Measurements from ENCODE around the gene ZFP64. TPM values are rescaled to one million over a fixed set of nuclear protein-coding genes. Genes with fewer than 3 reads are reported as not detected.
"Not testable (repeated sequence)": the region's sequence is repeated elsewhere in the genome, so short reads cannot be mapped to it uniquely, and the experiment has no call there.

ZFP64 gene
- total and polyA plus RNA-seq, 5 donors: 3.7 to 10.6 (median 8.5) TPM

DNA sequence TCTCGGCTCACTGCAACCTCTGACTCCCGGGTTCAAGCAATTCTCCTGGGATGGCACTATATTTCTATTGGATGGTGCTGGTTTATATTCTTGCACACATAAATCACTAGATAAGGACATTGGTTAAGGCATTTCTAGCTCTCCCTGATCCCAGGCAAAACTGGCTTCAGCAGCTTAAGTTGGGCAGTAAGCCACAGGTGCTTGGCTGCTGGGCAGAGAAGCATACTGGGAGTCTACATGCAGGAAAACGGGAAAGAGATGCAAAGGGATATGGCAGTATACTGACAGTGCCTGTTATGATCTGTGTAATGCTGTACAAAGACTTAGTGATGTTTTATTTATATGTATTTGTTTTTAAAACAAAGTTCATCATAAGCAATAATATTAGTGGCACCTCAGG, 33.3 kb upstream of the ZFP64 start:
- intact Hi-C loops (cut with DNase I): no loop called here
- no peak for ATAC-seq
- WGBS: 48% methylated on average over 3 of the region's 3 CpGs

DNA sequence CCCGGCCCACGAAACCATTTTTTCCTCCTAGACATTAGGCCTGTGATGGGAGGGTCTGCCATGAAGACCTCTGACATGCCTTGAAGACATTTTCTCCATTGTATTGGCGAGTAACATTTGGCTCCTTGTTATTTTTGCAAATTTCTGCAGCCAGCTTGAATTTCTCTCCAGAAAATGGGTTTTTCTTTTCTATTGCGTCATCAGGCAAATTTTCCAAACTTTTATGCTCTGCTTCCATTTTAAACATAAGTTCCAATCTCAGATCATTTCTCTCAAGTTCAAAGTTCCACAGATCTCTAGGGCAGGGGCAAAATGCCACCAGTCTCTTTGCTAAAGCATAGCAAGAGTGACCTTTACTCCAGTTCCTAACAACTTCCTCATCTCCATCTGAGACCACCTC, 29.8 kb upstream of the ZFP64 start:
- intact Hi-C loops (cut with DNase I); ATAC-seq: not testable (repeated sequence)
- WGBS: 92% methylated on average over 4 of the region's 4 CpGs

More for the DNA sequence above, 33.3 kb upstream of the ZFP64 start:
- peaks cover 1% of the 10 kb centered on the region for H3K4me1 ChIP-seq (ENCODE audit: control insufficient read depth, insufficient read depth, low read length)
- H3K9me3 ChIP-seq (ENCODE audit: control insufficient read depth, low read length): peaks cover 7% of the 10 kb centered on the region
- no peak overlapping the region for H3K4me3 ChIP-seq (ENCODE audit: low read length)
- H3K27ac ChIP-seq (ENCODE audit: low read length): no peak overlapping the region
- DNase-seq: no peak
- H3K27me3 ChIP-seq (ENCODE audit: control insufficient read depth, insufficient read depth): no peaks in the 10 kb centered on the region

GRCh38 chr20:52220891-52221290, 29.3 kb upstream of the ZFP64 start:
- ATAC-seq; H3K4me3 ChIP-seq (ENCODE audit: low read length); H3K4me1 ChIP-seq (ENCODE audit: control insufficient read depth, insufficient read depth, low read length); DNase-seq; intact Hi-C loops (cut with DNase I); H3K27me3 ChIP-seq (ENCODE audit: control insufficient read depth, insufficient read depth); H3K9me3 ChIP-seq (ENCODE audit: control insufficient read depth, low read length); H3K27ac ChIP-seq (ENCODE audit: low read length): not testable (repeated sequence)

More for the DNA sequence above, 29.8 kb upstream of the ZFP64 start:
- not testable (repeated sequence) for DNase-seq; H3K27me3 ChIP-seq (ENCODE audit: control insufficient read depth, insufficient read depth); H3K27ac ChIP-seq (ENCODE audit: low read length); H3K4me3 ChIP-seq (ENCODE audit: low read length); H3K9me3 ChIP-seq (ENCODE audit: control insufficient read depth, low read length); H3K4me1 ChIP-seq (ENCODE audit: control insufficient read depth, insufficient read depth, low read length)

- ATAC-seq (no peak), DNase-seq (no peak)
- intact Hi-C loops (cut with DNase I): no loop called here
- Histone ChIP-seq H3K4me3 (ENCODE audit: low read length) (no peak overlapping the region), H3K27ac (ENCODE audit: low read length) (no peak overlapping the region), H3K4me1 (ENCODE audit: control insufficient read depth, insufficient read depth, low read length) (no peaks in the 10 kb centered on the region), H3K9me3 (ENCODE audit: control insufficient read depth, low read length) (peaks cover 7% of the 10 kb centered on the region), H3K27me3 (ENCODE audit: control insufficient read depth, insufficient read depth) (no peaks in the 10 kb centered on the region)
- 82% methylated on average over 9 of the region's 9 CpGs for WGBS
Observed at GRCh38 chr20:52219441-52219840, 27.9 kb upstream of the ZFP64 start.

- Histone ChIP-seq H3K4me3 (ENCODE audit: low read length) (no peak overlapping the region), H3K27me3 (ENCODE audit: control insufficient read depth, insufficient read depth) (no peaks in the 10 kb centered on the region), H3K4me1 (ENCODE audit: control insufficient read depth, insufficient read depth, low read length) (no peaks in the 10 kb centered on the region), H3K27ac (ENCODE audit: low read length) (no peak overlapping the region), H3K9me3 (ENCODE audit: control insufficient read depth, low read length) (peaks cover 8% of the 10 kb centered on the region)
- ATAC-seq (no peak), DNase-seq (no peak)
- WGBS: 65% methylated on average over 2 of the region's 2 CpGs
- intact Hi-C loops (cut with DNase I): no loop called here
Observed at GRCh38 chr20:52217689-52218395, 26.3 kb upstream of the ZFP64 start.

GRCh38 chr20:52213995-52214394, 22.4 kb upstream of the ZFP64 start:
- Histone ChIP-seq H3K27ac (ENCODE audit: low read length) (no peak overlapping the region), H3K27me3 (ENCODE audit: control insufficient read depth, insufficient read depth) (no peaks in the 10 kb centered on the region), H3K4me3 (ENCODE audit: low read length) (no peak overlapping the region), H3K9me3 (ENCODE audit: control insufficient read depth, low read length) (peaks cover 1% of the 10 kb centered on the region), H3K4me1 (ENCODE audit: control insufficient read depth, insufficient read depth, low read length) (no peaks in the 10 kb centered on the region)
- no peak for DNase-seq
- intact Hi-C loops (cut with DNase I): no loop called here
- 63% methylated on average over 4 of the region's 4 CpGs for WGBS
- ATAC-seq: no peak

DNA sequence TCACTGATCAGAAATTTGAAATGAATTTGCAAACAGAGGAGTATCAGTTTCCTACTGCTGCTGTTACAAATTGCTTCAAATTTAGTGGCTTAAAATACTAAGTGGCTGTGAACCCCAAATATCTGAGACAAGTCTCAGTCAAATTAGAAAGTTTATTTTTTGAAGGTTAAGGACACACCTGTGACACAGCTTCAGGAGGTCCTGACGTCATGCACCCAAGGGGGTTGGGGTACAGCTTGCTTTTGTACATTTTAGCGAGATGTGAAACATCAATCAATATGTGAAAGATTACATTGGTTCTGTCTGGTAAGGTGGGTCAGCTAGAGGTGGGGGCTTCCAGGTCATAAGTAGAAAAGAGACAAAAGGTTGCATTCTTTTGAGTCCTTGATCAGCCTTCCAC, 21.4 kb upstream of the ZFP64 start:
- ATAC-seq: no peak
- Histone ChIP-seq H3K4me3 (ENCODE audit: low read length) (no peak overlapping the region), H3K27me3 (ENCODE audit: control insufficient read depth, insufficient read depth) (no peaks in the 10 kb centered on the region), H3K4me1 (ENCODE audit: control insufficient read depth, insufficient read depth, low read length) (no peaks in the 10 kb centered on the region), H3K27ac (ENCODE audit: low read length) (no peak overlapping the region), H3K9me3 (ENCODE audit: control insufficient read depth, low read length) (peaks cover 1% of the 10 kb centered on the region)
- intact Hi-C loops (cut with DNase I): no loop called here
- DNase-seq: no peak
- WGBS: 76% methylated on average over 2 of the region's 2 CpGs

- Histone ChIP-seq H3K4me3 (ENCODE audit: low read length) (no peak overlapping the region), H3K27ac (ENCODE audit: low read length) (no peak overlapping the region), H3K27me3 (ENCODE audit: control insufficient read depth, insufficient read depth) (no peaks in the 10 kb centered on the region), H3K9me3 (ENCODE audit: control insufficient read depth, low read length) (peaks cover 1% of the 10 kb centered on the region), H3K4me1 (ENCODE audit: control insufficient read depth, insufficient read depth, low read length) (no peaks in the 10 kb centered on the region)
- intact Hi-C loops (cut with DNase I): no loop called here
- DNase-seq (no peak), ATAC-seq (no peak)
- WGBS: 90% methylated on average over 39 of the region's 39 CpGs
Observed at GRCh38 chr20:52210037-52210990, 18.7 kb upstream of the ZFP64 start.

- Histone ChIP-seq H3K27ac (ENCODE audit: low read length) (no peak overlapping the region), H3K4me3 (ENCODE audit: low read length) (no peak overlapping the region), H3K9me3 (ENCODE audit: control insufficient read depth, low read length) (peaks cover 1% of the 10 kb centered on the region), H3K4me1 (ENCODE audit: control insufficient read depth, insufficient read depth, low read length) (no peaks in the 10 kb centered on the region), H3K27me3 (ENCODE audit: control insufficient read depth, insufficient read depth) (no peaks in the 10 kb centered on the region)
- DNase-seq (no peak), ATAC-seq (no peak)
- intact Hi-C loops (cut with DNase I): no loop called here
- WGBS: 18% methylated on average over 4 of the region's 4 CpGs
Observed at GRCh38 chr20:52209154-52209571, 17.6 kb upstream of the ZFP64 start.

- ATAC-seq: no peak
- intact Hi-C loops (cut with DNase I): no loop called here
- whole genome bisulfite sequencing: 95% methylated on average over 3 of the region's 3 CpGs
Observed at GRCh38 chr20:52207020-52207810, 15.6 kb upstream of the ZFP64 start.

GRCh38 chr20:52204136-52204535, 12.6 kb upstream of the ZFP64 start:
- Histone ChIP-seq H3K4me3 (ENCODE audit: low read length) (no peak overlapping the region), H3K27ac (ENCODE audit: low read length) (no peak overlapping the region), H3K9me3 (ENCODE audit: control insufficient read depth, low read length) (no peaks in the 10 kb centered on the region), H3K27me3 (ENCODE audit: control insufficient read depth, insufficient read depth) (no peaks in the 10 kb centered on the region), H3K4me1 (ENCODE audit: control insufficient read depth, insufficient read depth, low read length) (no peaks in the 10 kb centered on the region)
- ATAC-seq (no peak), DNase-seq (no peak)
- 94% methylated on average over 5 of the region's 5 CpGs for WGBS
- intact Hi-C loops (cut with DNase I): no loop called here

More at GRCh38 chr20:52207020-52207810, 15.6 kb upstream of the ZFP64 start:
- Histone ChIP-seq H3K4me1 (ENCODE audit: control insufficient read depth, insufficient read depth, low read length) (no peaks in the 10 kb centered on the region), H3K4me3 (ENCODE audit: low read length) (no peak overlapping the region), H3K9me3 (ENCODE audit: control insufficient read depth, low read length) (no peaks in the 10 kb centered on the region), H3K27ac (ENCODE audit: low read length) (no peak overlapping the region), H3K27me3 (ENCODE audit: control insufficient read depth, insufficient read depth) (no peaks in the 10 kb centered on the region)
- DNase-seq: no peak

Measured in right cardiac atrium (tissue), 5 donors.